NCI-H748 (cell line): ENCODE measurements around the gene VSIR.

Source experiments
- DNase-seq: peaks from one replicate; lab custom pipeline; 2025; ENCODE audit not compliant: unreplicated experiment; lab: John Stamatoyannopoulos, UW

The VSIR gene

GRCh38 chr10:71698737-71699136, 74.6 kb downstream of the VSIR start:
- no peak for DNase-seq

- DNase-seq = no peak
Observed at GRCh38 chr10:71697938-71698709, 75.2 kb downstream of the VSIR start.
